GM11168 (cell line): ENCODE measurements around the gene MYCBP.

Experiments used
- in situ Hi-C: fragments of 300-500 bp; cut with MboI; formaldehyde crosslinking; loops from one replicate; pipeline ENCODE4 v1.12.0; 2022; ENCODE audit warnings: low sequenced_read_pairs; ENCODE audit not compliant: unreplicated experiment

MYCBP gene

GRCh38 chr1:38829368-38829767 is 43.8 kb downstream of the MYCBP start:
- in situ Hi-C loops, result loop anchor here (25.0 kb wide), 1 partner anchor 817 kb away; the partner anchor contains the start of genes FHL3 and UTP11

GRCh38 chr1:38827318-38827717 is 45.8 kb downstream of the MYCBP start:
- in situ Hi-C loops, result loop anchor here (25.0 kb wide), 1 partner anchor 815 kb away; the partner anchor contains the start of genes FHL3 and UTP11

- in situ Hi-C loops, result loop anchor here (25.0 kb wide), 1 partner anchor 815 kb away; the partner anchor contains the start of genes FHL3 and UTP11
Measured at GRCh38 chr1:38826886-38827285, 46.3 kb downstream of the MYCBP start.

GRCh38 chr1:38826262-38826661 is 46.9 kb downstream of the MYCBP start:
- in situ Hi-C loops, result loop anchor here (25.0 kb wide), 1 partner anchor 814 kb away; the partner anchor contains the start of genes FHL3 and UTP11

GRCh38 chr1:38820860-38821259 is 52.3 kb downstream of the MYCBP start:
- in situ Hi-C loops, result loop anchor here (25.0 kb wide), 1 partner anchor 209 kb away; no protein-coding TSS in a partner anchor

- in situ Hi-C loops, result loop anchor here (25.0 kb wide), 1 partner anchor 207 kb away; no protein-coding TSS in a partner anchor
Measured at GRCh38 chr1:38819516-38819915, 53.6 kb downstream of the MYCBP start.

GRCh38 chr1:38819040-38819439 is 54.1 kb downstream of the MYCBP start:
- in situ Hi-C loops, result loop anchor here (25.0 kb wide), 1 partner anchor 207 kb away; no protein-coding TSS in a partner anchor

- in situ Hi-C loops, result loop anchor here (25.0 kb wide), 1 partner anchor 206 kb away; no protein-coding TSS in a partner anchor
Measured at GRCh38 chr1:38818175-38818976, 54.8 kb downstream of the MYCBP start.

- in situ Hi-C loops, result loop anchor here (25.0 kb wide), 1 partner anchor 205 kb away; no protein-coding TSS in a partner anchor
Measured at GRCh38 chr1:38817267-38818174, 55.6 kb downstream of the MYCBP start.

- in situ Hi-C loops, result loop anchor here (25.0 kb wide), 1 partner anchor 204 kb away; no protein-coding TSS in a partner anchor
Measured at GRCh38 chr1:38815903-38816627, 57.1 kb downstream of the MYCBP start.

GRCh38 chr1:38814984-38815464 is 58.1 kb downstream of the MYCBP start:
- in situ Hi-C loops, result loop anchor here (25.0 kb wide), 1 partner anchor 203 kb away; no protein-coding TSS in a partner anchor

GRCh38 chr1:38814444-38814983 is 58.6 kb downstream of the MYCBP start:
- in situ Hi-C loops, result loop anchor here (25.0 kb wide), 1 partner anchor 202 kb away; no protein-coding TSS in a partner anchor

GRCh38 chr1:38812981-38813380 is 60.2 kb downstream of the MYCBP start:
- in situ Hi-C loops, result loop anchor here (25.0 kb wide), 1 partner anchor 201 kb away; no protein-coding TSS in a partner anchor
